NCI-H1092 (cell line): Measurements from ENCODE around the gene ANKRD33B.

ENCODE experiments used
- DNase-seq: peaks from one replicate; lab custom pipeline; 2025; lab: John Stamatoyannopoulos, UW

Gene ANKRD33B

GRCh38 chr5:10579536-10580521 is 16.0 kb downstream of the ANKRD33B start:
- no peak for DNase-seq

- no peak for DNase-seq
Observed at GRCh38 chr5:10580531-10581423, 16.9 kb downstream of the ANKRD33B start.

GRCh38 chr5:10581424-10581748 is 17.5 kb downstream of the ANKRD33B start:
- no peak for DNase-seq

GRCh38 chr5:10581867-10582511 is 18.1 kb downstream of the ANKRD33B start:
- no peak for DNase-seq

DNA sequence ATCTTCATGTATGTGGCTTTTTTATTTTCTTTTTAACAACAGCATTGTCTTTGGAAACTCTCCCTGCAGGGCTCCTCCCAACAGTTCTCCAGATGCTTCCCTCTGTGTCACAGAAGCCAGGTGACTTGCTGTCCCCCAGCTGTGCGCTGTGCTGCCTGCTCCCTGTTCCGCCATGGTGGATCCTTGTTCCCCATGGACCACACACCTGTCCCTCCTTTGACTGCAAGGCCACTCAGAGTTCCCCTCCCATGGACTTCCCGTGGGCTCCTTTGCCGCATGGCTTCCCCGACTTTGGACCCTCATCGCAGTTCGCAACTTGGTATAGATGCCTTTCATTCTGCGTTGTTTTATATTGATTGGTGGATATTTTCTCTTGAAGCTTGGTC is 18.6 kb downstream of the ANKRD33B start:
- no peak for DNase-seq

- DNase-seq: no peak
Observed at GRCh38 chr5:10583663-10584572, 20.0 kb downstream of the ANKRD33B start.

GRCh38 chr5:10584714-10585517 is 21.0 kb downstream of the ANKRD33B start:
- no peak for DNase-seq

GRCh38 chr5:10585518-10585915 is 21.6 kb downstream of the ANKRD33B start:
- DNase-seq: no peak

DNA sequence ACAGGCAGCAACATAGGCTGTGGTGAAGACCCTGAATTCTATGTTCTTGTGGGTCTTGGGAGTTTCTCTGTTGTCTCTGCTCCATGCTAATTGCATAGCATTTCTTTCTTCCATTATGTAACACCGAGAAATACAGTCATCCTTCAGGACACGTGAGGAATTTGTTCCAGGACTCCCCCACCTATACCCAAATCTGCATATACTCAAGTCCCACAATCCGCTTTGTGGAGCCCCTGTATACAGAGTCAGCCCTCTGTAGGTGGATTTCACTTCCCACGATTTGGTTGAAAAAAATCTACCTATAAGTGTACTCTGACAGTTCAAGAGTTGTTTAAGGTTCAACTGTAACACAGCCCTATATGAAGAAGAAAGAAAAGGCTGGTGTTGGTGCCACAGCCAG is 22.1 kb downstream of the ANKRD33B start:
- DNase-seq: no peak

- DNase-seq: no peak
Observed at GRCh38 chr5:10586555-10586954, 22.7 kb downstream of the ANKRD33B start.

- DNase-seq: no peak
Observed at GRCh38 chr5:10588109-10588775, 24.4 kb downstream of the ANKRD33B start.

DNA sequence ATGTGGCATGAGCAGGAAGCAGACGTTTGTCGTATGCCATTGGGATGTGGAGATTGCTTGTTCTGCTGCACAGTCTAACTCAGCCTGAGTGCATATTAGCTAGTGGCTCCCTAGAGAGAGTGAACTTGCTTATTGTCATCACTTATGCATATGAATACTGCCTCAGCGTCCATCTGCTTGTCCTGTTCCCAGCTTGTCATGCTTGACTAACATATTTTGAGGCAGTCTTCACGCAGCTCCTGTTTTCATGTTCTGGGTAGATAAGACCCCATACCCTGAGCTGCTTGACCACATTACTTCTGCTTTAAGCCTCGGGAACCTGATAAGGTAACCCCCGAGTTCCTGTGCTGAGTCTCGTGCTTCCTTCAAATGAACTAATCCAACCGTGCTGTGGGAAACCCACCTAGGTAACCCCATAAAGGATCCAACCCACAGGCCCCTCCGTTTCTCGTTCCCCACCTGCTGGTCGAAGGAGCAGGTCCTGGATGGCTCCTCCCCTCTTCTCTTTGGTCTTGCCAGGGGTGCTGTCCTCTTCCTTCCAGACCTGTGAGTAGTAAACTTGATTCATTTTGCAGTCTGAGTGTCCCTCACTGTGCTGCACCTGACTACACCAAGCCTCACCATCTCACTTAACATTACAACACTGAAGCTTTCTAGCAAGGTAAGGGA is 25.0 kb downstream of the ANKRD33B start:
- no peak for DNase-seq

GRCh38 chr5:10590226-10590999 is 26.5 kb downstream of the ANKRD33B start:
- no peak for DNase-seq

DNA sequence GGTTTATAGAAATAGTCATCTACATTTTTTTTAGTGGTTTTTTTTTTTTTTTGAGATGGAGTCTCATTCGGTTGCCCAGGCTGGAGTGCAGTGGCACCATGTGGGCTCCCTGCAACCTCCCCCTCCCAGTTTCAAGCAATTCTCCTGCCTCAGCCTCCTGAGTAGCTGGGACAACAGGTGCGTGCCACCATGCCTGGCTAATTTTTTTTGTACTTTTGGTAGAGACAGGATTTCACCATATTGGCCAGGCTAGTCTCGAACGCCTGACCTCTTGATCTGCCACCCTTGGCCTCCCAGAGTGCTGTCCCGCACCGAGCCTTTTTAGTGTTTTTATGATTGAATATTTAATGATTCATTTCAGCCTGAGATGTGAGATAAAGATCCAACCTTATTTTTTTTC is 27.3 kb downstream of the ANKRD33B start:
- DNase-seq: no peak

GRCh38 chr5:10591966-10592365 is 28.1 kb downstream of the ANKRD33B start:
- DNase-seq: no peak

GRCh38 chr5:10592601-10593000 is 28.7 kb downstream of the ANKRD33B start:
- no peak for DNase-seq

GRCh38 chr5:10593531-10594181 is 29.8 kb downstream of the ANKRD33B start:
- no peak for DNase-seq

DNA sequence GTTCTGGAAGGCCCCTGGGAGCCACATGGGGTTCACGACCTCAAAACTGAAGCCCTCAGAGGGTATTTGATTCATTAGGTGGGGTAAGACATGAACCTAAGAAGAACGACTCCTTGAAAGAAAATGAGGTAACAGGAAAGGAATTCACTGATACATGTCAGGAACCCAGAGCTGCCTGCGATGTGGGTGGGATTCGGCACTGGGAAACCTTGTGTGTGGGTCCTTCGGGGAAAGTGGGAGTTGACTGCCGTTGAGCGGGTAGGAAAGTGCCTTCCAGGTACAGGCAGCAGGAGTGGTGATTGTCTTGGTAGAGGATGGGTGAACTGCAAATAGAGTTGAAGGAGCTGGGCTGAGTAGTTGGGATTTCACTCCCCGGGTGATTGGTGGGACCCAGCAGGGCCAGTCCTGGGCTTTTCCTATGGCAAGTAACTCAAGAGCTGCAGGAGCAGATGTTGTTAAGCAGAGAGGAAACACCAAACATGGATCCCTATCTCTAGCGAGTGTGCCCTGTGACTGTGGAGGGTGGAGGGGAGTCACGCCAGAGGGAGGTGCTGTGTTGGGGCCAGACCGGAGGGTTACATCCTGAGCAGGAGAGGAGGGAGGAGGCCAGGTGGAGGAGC is 30.8 kb downstream of the ANKRD33B start:
- DNase-seq: no peak
